Measurements from ENCODE around the gene CBARP.

CBARP gene

GRCh38 chr19:1237754-1238368 lies at the start of gene CBARP:
Gene CBARP (minus strand): TSS chr19:1238005. CDS start chr19:1236100, 1,905 bp downstream.
- peak within 1 kb of the TSS; percentile 75 for H3K9ac ChIP-seq
- peaks cover 50% of the 10 kb centered on the region for H3K4me1 ChIP-seq
- no peak for TF ChIP-seq Cebpa-rat (IDR thresholded peaks at IDR 0.05)
- peak within 1 kb of the TSS; percentile 100 for H3K4me2 ChIP-seq
- H3K27me3 ChIP-seq: peaks cover 54% of the 10 kb centered on the region
- peak within 1 kb of the TSS; percentile 78 for H3K4me3 ChIP-seq
- no peaks in the 10 kb centered on the region for H3K36me3 ChIP-seq
- H3K9me3 ChIP-seq: no peaks in the 10 kb centered on the region
- H3K27ac ChIP-seq: peak within 1 kb of the TSS; percentile 18; the same call in 1 of the 2 replicates
- peaks cover 35% of the 10 kb centered on the region for H4K20me1 ChIP-seq

- peaks cover 70% of the 10 kb centered on the region for H4K20me1 ChIP-seq
- H3K4me3 ChIP-seq: peak overlapping the region; percentile 72
- peaks cover 87% of the 10 kb centered on the region for H3K27me3 ChIP-seq
- H3K36me3 ChIP-seq: no peaks in the 10 kb centered on the region
- peak overlapping the region; percentile 98 for H3K4me2 ChIP-seq
- H3K9ac ChIP-seq: peak overlapping the region; percentile 60
- no peak for TF ChIP-seq Cebpa-rat (IDR thresholded peaks at IDR 0.05)
- peak overlapping the region; percentile 53; the same call in 1 of the 2 replicates for H3K27ac ChIP-seq
- H3K4me1 ChIP-seq: peaks cover 49% of the 10 kb centered on the region
- H3K9me3 ChIP-seq: no peaks in the 10 kb centered on the region
Observed at GRCh38 chr19:1286487-1287353, 48.9 kb upstream of the CBARP start.

GRCh38 chr19:1285737-1286360 lies 48.0 kb upstream of the CBARP start, which contains the start of gene EFNA2:
Gene EFNA2 (plus strand): TSS chr19:1285873. CDS start chr19:1286169, 296 bp downstream.
- H3K36me3 ChIP-seq: no peaks in the 10 kb centered on the region
- peaks cover 61% of the 10 kb centered on the region for H4K20me1 ChIP-seq
- peak within 1 kb of the TSS; percentile 60 for H3K9ac ChIP-seq
- peaks cover 78% of the 10 kb centered on the region for H3K27me3 ChIP-seq
- no peak for TF ChIP-seq Cebpa-rat (IDR thresholded peaks at IDR 0.05)
- no peaks in the 10 kb centered on the region for H3K9me3 ChIP-seq
- H3K4me1 ChIP-seq: peaks cover 40% of the 10 kb centered on the region
- H3K27ac ChIP-seq: peak within 1 kb of the TSS; percentile 53; the same call in 1 of the 2 replicates
- H3K4me3 ChIP-seq: peak within 1 kb of the TSS; percentile 72
- H3K4me2 ChIP-seq: peak within 1 kb of the TSS; percentile 98

- Histone ChIP-seq H3K9me3 (no peaks in the 10 kb centered on the region), H3K36me3 (no peaks in the 10 kb centered on the region), H3K27me3 (peaks cover 71% of the 10 kb centered on the region), H3K27ac (no peak overlapping the region), H3K4me3 (peak overlapping the region; percentile 72), H3K4me2 (peak overlapping the region; percentile 98), H3K4me1 (peaks cover 33% of the 10 kb centered on the region), H3K9ac (no peak overlapping the region), H4K20me1 (peaks cover 58% of the 10 kb centered on the region)
- no peak for TF ChIP-seq Cebpa-rat (IDR thresholded peaks at IDR 0.05)
Observed at GRCh38 chr19:1284979-1285736, 47.4 kb upstream of the CBARP start.

GRCh38 chr19:1284293-1284978 lies 46.6 kb upstream of the CBARP start:
- Histone ChIP-seq H3K4me3 (no peak overlapping the region), H3K36me3 (peaks cover 2% of the 10 kb centered on the region), H3K27ac (no peak overlapping the region), H3K27me3 (peaks cover 68% of the 10 kb centered on the region), H3K4me2 (no peak overlapping the region), H4K20me1 (peaks cover 57% of the 10 kb centered on the region), H3K9me3 (no peaks in the 10 kb centered on the region), H3K9ac (no peak overlapping the region), H3K4me1 (peaks cover 36% of the 10 kb centered on the region)
- no peak for TF ChIP-seq Cebpa-rat (IDR thresholded peaks at IDR 0.05)

- TF ChIP-seq Cebpa-rat (IDR thresholded peaks at IDR 0.05): no peak
Observed at GRCh38 chr19:1283917-1284292, 46.1 kb upstream of the CBARP start.

GRCh38 chr19:1283207-1283916 lies 45.6 kb upstream of the CBARP start:
- Histone ChIP-seq H3K9me3 (no peaks in the 10 kb centered on the region), H3K9ac (no peak overlapping the region), H3K27ac (no peak overlapping the region), H4K20me1 (peaks cover 55% of the 10 kb centered on the region), H3K27me3 (peaks cover 58% of the 10 kb centered on the region), H3K36me3 (peaks cover 13% of the 10 kb centered on the region), H3K4me1 (peaks cover 30% of the 10 kb centered on the region), H3K4me2 (no peak overlapping the region), H3K4me3 (no peak overlapping the region)
- no peak for TF ChIP-seq Cebpa-rat (IDR thresholded peaks at IDR 0.05)

More at GRCh38 chr19:1283917-1284292, 46.1 kb upstream of the CBARP start:
- Histone ChIP-seq H3K9ac (no peak overlapping the region), H3K4me2 (no peak overlapping the region), H4K20me1 (peaks cover 57% of the 10 kb centered on the region), H3K4me1 (peaks cover 36% of the 10 kb centered on the region), H3K9me3 (no peaks in the 10 kb centered on the region), H3K27me3 (peaks cover 63% of the 10 kb centered on the region), H3K27ac (no peak overlapping the region), H3K4me3 (no peak overlapping the region), H3K36me3 (peaks cover 8% of the 10 kb centered on the region)

- peaks cover 31% of the 10 kb centered on the region for H3K4me1 ChIP-seq
- no peak overlapping the region for H3K27ac ChIP-seq
- H3K9ac ChIP-seq: no peak overlapping the region
- H3K4me2 ChIP-seq: no peak overlapping the region
- no peak overlapping the region for H3K4me3 ChIP-seq
- peaks cover 51% of the 10 kb centered on the region for H3K27me3 ChIP-seq
- no peak for TF ChIP-seq Cebpa-rat (IDR thresholded peaks at IDR 0.05)
- H4K20me1 ChIP-seq: peaks cover 49% of the 10 kb centered on the region
- peaks cover 20% of the 10 kb centered on the region for H3K36me3 ChIP-seq
- H3K9me3 ChIP-seq: no peaks in the 10 kb centered on the region
Observed at GRCh38 chr19:1282588-1283206, 44.9 kb upstream of the CBARP start.
